ENCODE results near the gene UBALD1. TPM values are rescaled to one million over a fixed set of nuclear protein-coding genes. Genes with fewer than 3 reads are reported as not detected.

UBALD1 gene
- total and polyA plus RNA-seq, 2 donors (not counting 3 experiments of a cell fraction or from before 2014, with no cell fraction given) = 24.8 to 41.6 TPM

DNA sequence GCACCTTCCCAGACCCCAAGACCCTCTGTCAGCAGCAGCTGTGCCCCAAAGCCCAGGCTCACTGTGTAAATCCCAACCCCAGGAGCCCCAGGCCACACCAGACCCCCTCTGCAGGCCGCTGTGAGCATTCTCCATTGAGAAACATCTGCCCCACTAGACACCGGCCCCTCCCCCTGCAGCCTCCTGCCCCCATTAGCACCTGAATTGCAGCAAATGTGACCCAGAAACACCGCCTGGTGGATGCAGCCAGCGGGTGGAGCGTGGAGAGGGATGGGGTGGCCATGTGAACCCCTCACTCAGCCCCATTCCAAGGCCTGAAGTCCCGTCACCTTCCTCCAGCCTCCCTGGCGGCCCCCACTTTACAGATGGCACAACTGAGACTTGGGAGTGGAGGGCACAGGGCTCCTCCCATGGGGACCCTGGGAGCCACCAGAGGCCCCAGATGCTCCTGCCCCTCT lies 2.2 kb downstream of the UBALD1 start:
- intact Hi-C loops (cut with micrococcal nuclease) = loop anchor here (5.0 kb wide), 2 partner anchors 75 to 345 kb away; partner anchors contain the start of genes CDIP1 and SEC14L5
- no TSS peak for BruUV-seq (replicated peaks)
- H3K4me2 ChIP-seq (ENCODE audit: insufficient read depth, low read length) = no peak overlapping the region
- peaks cover 0 to 7% of the 10 kb centered on the region in 2 experiments for H3K36me3 ChIP-seq (ENCODE audit: control insufficient read depth in 2 of 2, extremely low read depth in 1 of 2, insufficient read depth in 2 of 2, low read length in 2 of 2)
- H3K27me3 ChIP-seq (ENCODE audit: control insufficient read depth in 2 of 2, insufficient read depth in 2 of 2, low read length in 2 of 2) = no peaks in the 10 kb centered on the region
- CTCF ChIA-PET = interaction anchor here (1.0 kb wide), 1 partner anchor 76 kb away, joined by 3 read pairs; no protein-coding TSS in a partner anchor
- DNase-seq (ENCODE audit: low read depth, low spot score) = no peak
- H3K9me3 ChIP-seq (replicated peaks; ENCODE audit: control insufficient read depth, insufficient read depth, low read length) = no peaks in the 10 kb centered on the region
- TF ChIP-seq MYC (IDR thresholded peaks at IDR 0.05; ENCODE audit: low read depth, low read length) (no peak), JUN (IDR thresholded peaks at IDR 0.05; ENCODE audit: borderline replicate concordance, insufficient read depth, insufficient read length, low read depth) (no peak)
- H3K9ac ChIP-seq (replicated peaks; ENCODE audit: extremely low read depth, insufficient read depth, low read length) = no peak overlapping the region
- peaks cover 19% of the 10 kb centered on the region for H3K79me2 ChIP-seq (ENCODE audit: control insufficient read depth, insufficient read depth, low read length)
- H3K4me1 ChIP-seq (ENCODE audit: control insufficient read depth, extremely low read depth, insufficient read depth, low read length) = peaks cover 21% of the 10 kb centered on the region
- H2AFZ ChIP-seq (ENCODE audit: low read depth, low read length) = no peak overlapping the region
- no peaks in the 10 kb centered on the region for H3K9me1 ChIP-seq (replicated peaks; ENCODE audit: control insufficient read depth, extremely low read depth, insufficient read depth, low read length)
- dilution Hi-C loops (cut with MboI; ENCODE audit: extremely low pct_ligation_motif_present, low sequenced_read_pairs) = no loop called here
- POLR2A ChIA-PET = no interaction called here
- H3K27ac ChIP-seq (ENCODE audit: insufficient read depth, low read depth, low read length) = no peak overlapping the region
- H4K20me1 ChIP-seq (replicated peaks; ENCODE audit: control insufficient read depth, extremely low read depth, insufficient read depth, low read length) = no peaks in the 10 kb centered on the region
- no peak for FAIRE-seq
- H3K4me3 ChIP-seq (replicated peaks in 1 of 3; ENCODE audit: insufficient read depth in 1 of 3, low read depth in 1 of 3, low read length in 3 of 3) = no peak overlapping the region

DNA sequence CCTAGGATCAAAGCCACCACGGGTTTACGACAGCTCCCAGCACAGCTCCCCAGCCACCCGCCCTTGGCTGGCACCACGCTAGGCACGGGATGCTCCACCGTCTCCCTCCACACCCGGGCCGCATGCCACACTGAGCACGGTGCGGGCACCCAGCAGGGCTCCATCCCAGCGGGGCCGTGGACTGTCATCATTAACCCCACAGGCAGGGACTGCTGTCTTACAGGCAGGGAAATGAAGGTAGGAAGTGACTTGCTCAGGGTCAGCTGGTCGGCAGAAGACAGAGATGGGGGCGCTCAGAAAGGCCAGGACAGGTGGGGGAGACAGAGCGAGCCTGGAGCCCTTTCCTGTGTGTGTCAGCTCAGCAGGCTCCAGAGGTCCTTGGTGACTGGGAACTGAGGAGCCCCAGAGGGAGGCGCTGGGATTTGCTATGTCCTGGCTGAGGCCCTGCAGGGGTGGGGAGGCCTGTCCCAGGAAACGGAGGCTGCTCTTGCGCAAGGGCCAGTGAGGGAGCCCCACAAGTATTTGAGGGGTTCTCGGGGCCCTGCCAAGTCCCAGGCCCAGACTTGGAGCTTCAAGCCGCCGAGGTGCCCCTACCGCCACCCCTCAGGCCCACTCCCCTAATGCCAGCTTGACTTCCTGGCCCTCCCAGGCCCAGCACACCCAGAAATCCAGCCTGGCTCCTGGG lies 3.2 kb downstream of the UBALD1 start:
- intact Hi-C loops (cut with micrococcal nuclease) (loop anchor here (5.0 kb wide), 2 partner anchors 74 to 346 kb away; partner anchors contain the start of genes CDIP1 and SEC14L5), dilution Hi-C loops (cut with MboI; ENCODE audit: extremely low pct_ligation_motif_present, low sequenced_read_pairs) (no loop called here)
- peaks cover 18% of the 10 kb centered on the region for H3K4me1 ChIP-seq (ENCODE audit: control insufficient read depth, extremely low read depth, insufficient read depth, low read length)
- H3K79me2 ChIP-seq (ENCODE audit: control insufficient read depth, insufficient read depth, low read length) = peaks cover 19% of the 10 kb centered on the region
- no TSS peak for BruUV-seq (replicated peaks)
- ChIA-PET CTCF (interaction anchor here (1.2 kb wide), 1 partner anchor 26 kb away, joined by 3 read pairs; no protein-coding TSS in a partner anchor), POLR2A (no interaction called here)
- H3K4me2 ChIP-seq (ENCODE audit: insufficient read depth, low read length) = no peak overlapping the region
- FAIRE-seq = no peak
- no peaks in the 10 kb centered on the region for H4K20me1 ChIP-seq (replicated peaks; ENCODE audit: control insufficient read depth, extremely low read depth, insufficient read depth, low read length)
- peaks cover 0 to 7% of the 10 kb centered on the region in 2 experiments for H3K36me3 ChIP-seq (ENCODE audit: control insufficient read depth in 2 of 2, extremely low read depth in 1 of 2, insufficient read depth in 2 of 2, low read length in 2 of 2)
- TF ChIP-seq, protein P1, sequence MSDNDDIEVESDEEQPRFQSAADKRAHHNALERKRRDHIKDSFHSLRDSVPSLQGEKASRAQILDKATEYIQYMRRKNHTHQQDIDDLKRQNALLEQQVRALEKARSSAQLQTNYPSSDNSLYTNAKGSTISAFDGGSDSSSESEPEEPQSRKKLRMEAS (IDR thresholded peaks at IDR 0.05; ENCODE audit: insufficient read depth, insufficient read length) = no peak
- no peak for TF ChIP-seq FOS (IDR thresholded peaks at IDR 0.05; ENCODE audit: borderline replicate concordance, insufficient read depth, low read length)
- no peak for TF ChIP-seq MYC (IDR thresholded peaks at IDR 0.05; ENCODE audit: low read depth, low read length)
- no peak for TF ChIP-seq JUN (IDR thresholded peaks at IDR 0.05; ENCODE audit: borderline replicate concordance, insufficient read depth, insufficient read length, low read depth)
- no peak overlapping the region for H2AFZ ChIP-seq (ENCODE audit: low read depth, low read length)
- H3K4me3 ChIP-seq (replicated peaks in 1 of 3; ENCODE audit: insufficient read depth in 1 of 3, low read depth in 1 of 3, low read length in 3 of 3) = no peak overlapping the region
- H3K9me1 ChIP-seq (replicated peaks; ENCODE audit: control insufficient read depth, extremely low read depth, insufficient read depth, low read length) = no peaks in the 10 kb centered on the region
- no peaks in the 10 kb centered on the region for H3K9me3 ChIP-seq (replicated peaks; ENCODE audit: control insufficient read depth, insufficient read depth, low read length)
- H3K27me3 ChIP-seq (ENCODE audit: control insufficient read depth in 2 of 2, insufficient read depth in 2 of 2, low read length in 2 of 2) = no peaks in the 10 kb centered on the region
- H3K9ac ChIP-seq (replicated peaks; ENCODE audit: extremely low read depth, insufficient read depth, low read length) = no peak overlapping the region
- no peak for DNase-seq (ENCODE audit: low read depth, low spot score)
- no peak overlapping the region for H3K27ac ChIP-seq (ENCODE audit: insufficient read depth, low read depth, low read length)
